PC-9 (cell line): ENCODE results near the gene RAD21L1. TPM values are rescaled to one million over a fixed set of nuclear protein-coding genes. Genes with fewer than 3 reads are reported as not detected.

Experiments
- BruUV-seq: library from RNA; stranded (reverse); fragments of 400-500 nt; replicated peaks from 2 replicates; lab custom pipeline; 2021; lab: Mats Ljungman, UMichigan
- CTCF ChIA-PET: fragments of 300-600 bp; sonication (Branson Sonifier 250); formaldehyde crosslinking; loops from one replicate; lab custom pipeline; 2022; ENCODE audit warnings: antibody characterized with exemption; lab: Charles Lee
- POLR2A ChIA-PET: fragments of 300-600 bp; sonication (Branson Sonifier 250); formaldehyde crosslinking; loops from one replicate; lab custom pipeline; 2022; ENCODE audit warnings: antibody characterized with exemption; ENCODE audit not compliant: unreplicated experiment; lab: Charles Lee
- DNase-seq, 2 experiments: peaks; one replicate each; pipeline versions ENCODE4 v3.0.0 to v3.0.0-alpha.2; 2015 to 2022; ENCODE audit warnings: mixed read lengths in 1 of 2
- H2AFZ ChIP-seq: fragments of 200-600 bp; sonication (generic); 2 replicates; pipeline ENCODE4 v1.8.1; 2017; ENCODE audit warnings: antibody characterized with exemption
- H3F3A ChIP-seq: fragments of 200-600 bp; sonication (generic); 2 replicates; pipeline ENCODE4 v1.8.1; 2017; ENCODE audit warnings: antibody characterized with exemption, mild to moderate bottlenecking, low read depth; ENCODE audit not compliant: insufficient read depth
- H3K27ac ChIP-seq: fragments of 200-600 bp; sonication (generic); 2 replicates; pipeline ENCODE4 v1.6.1; 2016; ENCODE audit warnings: mixed run types
- H3K27me3 ChIP-seq: fragments of 200-600 bp; sonication (generic); 2 replicates; pipeline ENCODE4 v1.6.1; 2016; ENCODE audit warnings: low read depth, mixed run types; ENCODE audit not compliant: insufficient read depth
- H3K36me3 ChIP-seq: fragments of 200-600 bp; sonication (generic); 2 replicates; pipeline ENCODE4 v1.6.1; 2016; ENCODE audit warnings: low read depth, mixed run types
- H3K4me1 ChIP-seq: fragments of 200-600 bp; sonication (generic); replicated peaks from 2 replicates; pipeline ENCODE4 v1.6.1; 2016; ENCODE audit warnings: mixed run types; ENCODE audit not compliant: insufficient read depth
- H3K4me2 ChIP-seq: fragments of 200-600 bp; sonication (generic); 2 replicates; pipeline ENCODE4 v1.6.1; 2017; ENCODE audit warnings: mixed run types
- H3K4me3 ChIP-seq: fragments of 200-600 bp; sonication (generic); 2 replicates; pipeline ENCODE4 v1.6.1; 2016; ENCODE audit warnings: mixed run types
- H3K79me2 ChIP-seq: fragments of 200-600 bp; sonication (generic); 2 replicates; pipeline ENCODE4 v1.6.1; 2017; ENCODE audit warnings: low read depth, mixed run types
- H3K9me2 ChIP-seq: fragments of 200-600 bp; sonication (generic); 2 replicates; pipeline ENCODE4 v1.8.1; 2017; ENCODE audit warnings: mild to moderate bottlenecking; ENCODE audit not compliant: insufficient read depth
- H3K9me3 ChIP-seq: fragments of 200-600 bp; sonication (generic); 2 replicates; pipeline ENCODE4 v1.8.1; 2016; ENCODE audit warnings: low read depth; ENCODE audit not compliant: insufficient read depth
- H4K20me1 ChIP-seq: fragments of 200-600 bp; sonication (generic); 2 replicates; pipeline ENCODE4 v1.8.1; 2017; ENCODE audit not compliant: insufficient read depth
- EZH2 ChIP-seq: fragments of 200-600 bp; sonication (generic); IDR thresholded peaks from 2 replicates; pipeline ENCODE4 v1.8.0; 2017; ENCODE audit warnings: antibody characterized with exemption, low read depth
- intact Hi-C: fragments of 100-400 bp; cut with micrococcal nuclease; formaldehyde crosslinking; loops from one replicate; pipeline ENCODE4 v1.10.0; 2022; ENCODE audit not compliant: unreplicated experiment
- total RNA-seq: library from RNA; stranded (reverse); gene quantifications from 2 replicates; pipeline ENCODE4 v1.2.3, GENCODE V29; 2021
- TF ChIP-seq, protein P1 (sequence below): fragments of 200-600 bp; sonication (generic); conservative IDR thresholded peaks from 2 replicates; pipeline ENCODE4 v1.6.1; 2017; ENCODE audit warnings: mixed run types, antibody characterized with exemption, mild to moderate bottlenecking, moderate library complexity

Gene RAD21L1
- total RNA-seq, 1 experiment from 2014 or later = not detected

DNA sequence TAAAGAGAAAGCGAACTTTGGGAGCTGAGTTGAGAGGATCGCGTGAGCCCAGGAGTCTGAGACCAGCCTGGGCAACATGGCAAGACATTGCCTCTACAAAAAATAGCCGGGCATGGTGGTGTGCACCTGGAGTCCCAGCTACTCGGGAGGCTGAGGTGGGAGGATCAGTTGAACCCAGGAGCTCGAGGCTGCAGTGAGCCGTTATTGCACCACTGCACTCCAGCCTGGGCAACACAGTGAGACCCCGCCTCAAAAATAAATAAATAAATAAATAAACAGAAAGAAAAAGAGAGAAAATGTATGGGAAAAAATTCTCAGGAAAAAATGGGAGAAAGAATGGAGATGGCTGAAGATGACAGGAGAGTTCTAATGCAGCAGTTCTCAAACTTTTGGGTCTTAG, 20.0 kb upstream of the RAD21L1 start:
- no peak overlapping the region for H3K4me3 ChIP-seq
- peaks cover 37% of the 10 kb centered on the region for H3K27me3 ChIP-seq
- no peaks in the 10 kb centered on the region for H3K9me3 ChIP-seq
- H3K4me1 ChIP-seq = no peaks in the 10 kb centered on the region; the same call in 1 of the 2 replicates
- H3K79me2 ChIP-seq = no peaks in the 10 kb centered on the region
- ChIA-PET POLR2A (no interaction called here), CTCF (interaction anchor here (0.6 kb wide), 1 partner anchor 206 kb away, joined by 13 read pairs; no protein-coding TSS in a partner anchor)
- TF ChIP-seq, protein P1, sequence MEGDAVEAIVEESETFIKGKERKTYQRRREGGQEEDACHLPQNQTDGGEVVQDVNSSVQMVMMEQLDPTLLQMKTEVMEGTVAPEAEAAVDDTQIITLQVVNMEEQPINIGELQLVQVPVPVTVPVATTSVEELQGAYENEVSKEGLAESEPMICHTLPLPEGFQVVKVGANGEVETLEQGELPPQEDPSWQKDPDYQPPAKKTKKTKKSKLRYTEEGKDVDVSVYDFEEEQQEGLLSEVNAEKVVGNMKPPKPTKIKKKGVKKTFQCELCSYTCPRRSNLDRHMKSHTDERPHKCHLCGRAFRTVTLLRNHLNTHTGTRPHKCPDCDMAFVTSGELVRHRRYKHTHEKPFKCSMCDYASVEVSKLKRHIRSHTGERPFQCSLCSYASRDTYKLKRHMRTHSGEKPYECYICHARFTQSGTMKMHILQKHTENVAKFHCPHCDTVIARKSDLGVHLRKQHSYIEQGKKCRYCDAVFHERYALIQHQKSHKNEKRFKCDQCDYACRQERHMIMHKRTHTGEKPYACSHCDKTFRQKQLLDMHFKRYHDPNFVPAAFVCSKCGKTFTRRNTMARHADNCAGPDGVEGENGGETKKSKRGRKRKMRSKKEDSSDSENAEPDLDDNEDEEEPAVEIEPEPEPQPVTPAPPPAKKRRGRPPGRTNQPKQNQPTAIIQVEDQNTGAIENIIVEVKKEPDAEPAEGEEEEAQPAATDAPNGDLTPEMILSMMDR = no peak
- TF ChIP-seq EZH2 = no peak
- no peak overlapping the region for H3K27ac ChIP-seq
- no peaks in the 10 kb centered on the region for H4K20me1 ChIP-seq
- no peaks in the 10 kb centered on the region for H3F3A ChIP-seq
- no peak overlapping the region for H2AFZ ChIP-seq
- no peak for DNase-seq
- no peak overlapping the region for H3K4me2 ChIP-seq
- no TSS peak for BruUV-seq
- intact Hi-C loops = no loop called here
- no peaks in the 10 kb centered on the region for H3K9me2 ChIP-seq
- no peaks in the 10 kb centered on the region for H3K36me3 ChIP-seq

- Histone ChIP-seq H3K9me2 (no peaks in the 10 kb centered on the region), H3K4me3 (no peak overlapping the region), H3F3A (no peaks in the 10 kb centered on the region), H3K4me2 (no peak overlapping the region), H3K27me3 (peaks cover 45% of the 10 kb centered on the region), H3K4me1 (no peaks in the 10 kb centered on the region; the same call in 1 of the 2 replicates), H3K27ac (no peak overlapping the region), H3K36me3 (no peaks in the 10 kb centered on the region), H3K79me2 (no peaks in the 10 kb centered on the region), H4K20me1 (no peaks in the 10 kb centered on the region), H2AFZ (no peak overlapping the region), H3K9me3 (no peaks in the 10 kb centered on the region)
- ChIA-PET POLR2A (no interaction called here), CTCF (no interaction called here)
- BruUV-seq = no TSS peak
- TF ChIP-seq, protein P1 = no peak
- TF ChIP-seq EZH2 = no peak
- intact Hi-C loops = no loop called here
- no peak for DNase-seq
Observed at GRCh38 chr20:1206366-1207148, 19.3 kb upstream of the RAD21L1 start.

GRCh38 chr20:1207293-1207878, 18.5 kb upstream of the RAD21L1 start:
- Histone ChIP-seq H3K9me2 (no peaks in the 10 kb centered on the region), H4K20me1 (no peaks in the 10 kb centered on the region), H2AFZ (no peak overlapping the region), H3K79me2 (no peaks in the 10 kb centered on the region), H3K36me3 (no peaks in the 10 kb centered on the region), H3K27ac (no peak overlapping the region), H3F3A (no peaks in the 10 kb centered on the region), H3K9me3 (no peaks in the 10 kb centered on the region), H3K4me3 (no peak overlapping the region), H3K4me2 (no peak overlapping the region), H3K4me1 (no peaks in the 10 kb centered on the region; the same call in 1 of the 2 replicates), H3K27me3 (peaks cover 51% of the 10 kb centered on the region)
- ChIA-PET CTCF (no interaction called here), POLR2A (no interaction called here)
- intact Hi-C loops = no loop called here
- DNase-seq = no peak
- BruUV-seq = no TSS peak
- TF ChIP-seq, protein P1 = no peak
- TF ChIP-seq EZH2 = no peak
